HEK293T (cell line): Measurements from ENCODE around the gene SEMA6A.

Source experiments
- CTCF ChIA-PET: fragments of 350-600 bp; formaldehyde crosslinking; extraction: SDS; loops from one replicate; lab custom pipeline; 2021; ENCODE audit warnings: antibody characterized with exemption, inconsistent platforms; lab: Yijun Ruan, JAX
- POLR2A ChIA-PET: fragments of 350-600 bp; formaldehyde crosslinking; extraction: SDS; loops from one replicate; lab custom pipeline; 2020; ENCODE audit warnings: antibody characterized with exemption, inconsistent platforms; lab: Yijun Ruan, JAX
- DNase-seq: peaks from one replicate; pipeline ENCODE4 v3.0.0; 2012; ENCODE audit warnings: mixed read lengths; ENCODE audit errors: extremely low spot score
- ARNT ChIP-seq: fragments of 450-650 bp; IDR thresholded peaks from 2 replicates; pipeline ENCODE4 v1.6.1; 2017; ENCODE audit warnings: mild to moderate bottlenecking
- BHLHE40 ChIP-seq: fragments of 450-650 bp; IDR thresholded peaks from 2 replicates; pipeline ENCODE4 v1.6.1; 2016; ENCODE audit warnings: mild to moderate bottlenecking, moderate library complexity, borderline replicate concordance
- CTBP1 ChIP-seq: fragments of 450-650 bp; IDR thresholded peaks from 2 replicates; pipeline ENCODE4 v1.6.1; 2016; ENCODE audit warnings: borderline replicate concordance
- ELF4 ChIP-seq: fragments of 450-650 bp; IDR thresholded peaks from 2 replicates; pipeline ENCODE4 v1.6.1; 2017; ENCODE audit warnings: antibody characterized with exemption
- FOXA1 ChIP-seq: fragments of 450-650 bp; IDR thresholded peaks from 2 replicates; pipeline ENCODE4 v1.6.1; 2016; ENCODE audit warnings: mild to moderate bottlenecking
- FOXK2 ChIP-seq: fragments of 450-650 bp; IDR thresholded peaks from 2 replicates; pipeline ENCODE4 v1.6.1; 2016; ENCODE audit warnings: mild to moderate bottlenecking
- FOXM1 ChIP-seq: fragments of 450-650 bp; IDR thresholded peaks from 2 replicates; pipeline ENCODE4 v1.6.1; 2017; ENCODE audit warnings: mild to moderate bottlenecking, borderline replicate concordance
- HDGF ChIP-seq: fragments of 450-650 bp; IDR thresholded peaks from 2 replicates; pipeline ENCODE4 v1.6.1; 2017; ENCODE audit warnings: antibody characterized with exemption, borderline replicate concordance
- L3MBTL2 ChIP-seq: fragments of 450-650 bp; conservative IDR thresholded peaks from 2 replicates; pipeline ENCODE4 v1.6.1; 2016; ENCODE audit warnings: mild to moderate bottlenecking
- LEF1 ChIP-seq: fragments of 450-650 bp; IDR thresholded peaks from 2 replicates; pipeline ENCODE4 v1.6.1; 2017; ENCODE audit warnings: mild to moderate bottlenecking, borderline replicate concordance
- NFRKB ChIP-seq: fragments of 450-650 bp; IDR thresholded peaks from 2 replicates; pipeline ENCODE4 v1.6.1; 2016; ENCODE audit warnings: mild to moderate bottlenecking, moderate library complexity
- SP1 ChIP-seq: fragments of 450-650 bp; IDR thresholded peaks from 2 replicates; pipeline ENCODE4 v1.6.1; 2017
- SUZ12 ChIP-seq: fragments of 450-650 bp; IDR thresholded peaks from 2 replicates; pipeline ENCODE4 v1.6.1; 2016; ENCODE audit warnings: mild to moderate bottlenecking
- TARDBP ChIP-seq: fragments of 450-650 bp; IDR thresholded peaks from 2 replicates; pipeline ENCODE4 v1.6.1; 2016
- ZNF384 ChIP-seq: fragments of 450-650 bp; IDR thresholded peaks from 2 replicates; pipeline ENCODE4 v1.6.1; 2016
- TF ChIP-seq, protein P1 (sequence below): fragments of 450-650 bp; IDR thresholded peaks from 2 replicates; pipeline ENCODE4 v1.6.1; 2016

Gene SEMA6A

DNA sequence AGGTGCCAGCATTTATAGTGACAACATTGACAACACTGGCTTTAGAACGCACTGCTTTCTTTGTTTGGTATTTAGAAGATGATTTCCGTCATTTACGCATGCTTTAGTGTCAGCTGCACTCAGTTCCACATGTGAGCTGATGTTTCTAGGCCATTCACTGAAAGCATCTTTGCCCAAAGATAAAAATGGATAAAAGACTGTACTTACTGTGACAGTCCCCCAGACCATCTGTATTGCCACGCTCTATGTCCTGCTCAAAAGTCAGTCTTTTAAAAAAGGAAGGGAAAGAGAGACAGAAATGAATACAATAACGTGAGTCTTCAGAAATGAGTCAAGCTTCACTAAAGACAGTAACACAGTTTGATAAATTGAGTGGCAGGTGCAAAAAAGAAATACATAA, 99.3 kb downstream of the SEMA6A start:
- ChIA-PET POLR2A (no interaction called here), CTCF (no interaction called here)
- no peak for TF ChIP-seq ARNT
- TF ChIP-seq TARDBP = no peak
- TF ChIP-seq, protein P1, sequence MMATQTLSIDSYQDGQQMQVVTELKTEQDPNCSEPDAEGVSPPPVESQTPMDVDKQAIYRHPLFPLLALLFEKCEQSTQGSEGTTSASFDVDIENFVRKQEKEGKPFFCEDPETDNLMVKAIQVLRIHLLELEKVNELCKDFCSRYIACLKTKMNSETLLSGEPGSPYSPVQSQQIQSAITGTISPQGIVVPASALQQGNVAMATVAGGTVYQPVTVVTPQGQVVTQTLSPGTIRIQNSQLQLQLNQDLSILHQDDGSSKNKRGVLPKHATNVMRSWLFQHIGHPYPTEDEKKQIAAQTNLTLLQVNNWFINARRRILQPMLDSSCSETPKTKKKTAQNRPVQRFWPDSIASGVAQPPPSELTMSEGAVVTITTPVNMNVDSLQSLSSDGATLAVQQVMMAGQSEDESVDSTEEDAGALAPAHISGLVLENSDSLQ = no peak
- no peak for TF ChIP-seq FOXM1
- no peak for TF ChIP-seq HDGF
- TF ChIP-seq SUZ12 = no peak
- TF ChIP-seq NFRKB = no peak
- no peak for TF ChIP-seq FOXA1
- TF ChIP-seq FOXK2 = no peak
- no peak for TF ChIP-seq LEF1
- TF ChIP-seq CTBP1 = no peak
- TF ChIP-seq L3MBTL2 = no peak
- no peak for TF ChIP-seq ZNF384
- no peak for TF ChIP-seq ELF4
- TF ChIP-seq BHLHE40 = no peak
- no peak for DNase-seq

DNA sequence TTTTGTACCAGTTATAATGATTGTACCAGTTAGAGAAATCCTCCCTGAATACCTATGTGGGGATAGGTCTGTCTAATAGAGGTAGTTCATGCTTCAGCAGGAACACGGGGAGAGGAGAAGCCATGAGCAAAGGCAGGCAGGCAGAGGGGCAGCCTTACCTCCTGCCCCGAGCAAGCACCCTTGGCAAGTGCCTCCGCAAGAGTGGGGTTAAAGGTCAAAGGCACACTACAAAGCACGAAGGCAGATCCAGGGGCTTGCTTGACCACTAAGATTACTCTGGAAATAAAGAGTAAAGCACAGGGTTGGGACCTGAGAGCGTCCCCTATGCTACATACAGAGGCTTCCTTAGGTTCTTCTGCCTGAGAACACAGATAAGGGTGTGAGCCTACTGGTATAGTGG, 100.9 kb downstream of the SEMA6A start:
- POLR2A ChIA-PET = no interaction called here
- no peak for DNase-seq
- CTCF ChIA-PET = no interaction called here
- TF ChIP-seq LEF1 = no peak
- TF ChIP-seq ARNT = no peak
- TF ChIP-seq HDGF = no peak
- TF ChIP-seq SUZ12 = no peak
- TF ChIP-seq L3MBTL2 = no peak
- TF ChIP-seq TARDBP = no peak
- TF ChIP-seq FOXM1 = no peak
- no peak for TF ChIP-seq BHLHE40
- TF ChIP-seq NFRKB = no peak
- TF ChIP-seq FOXK2 = no peak
- TF ChIP-seq, protein P1 = no peak

DNA sequence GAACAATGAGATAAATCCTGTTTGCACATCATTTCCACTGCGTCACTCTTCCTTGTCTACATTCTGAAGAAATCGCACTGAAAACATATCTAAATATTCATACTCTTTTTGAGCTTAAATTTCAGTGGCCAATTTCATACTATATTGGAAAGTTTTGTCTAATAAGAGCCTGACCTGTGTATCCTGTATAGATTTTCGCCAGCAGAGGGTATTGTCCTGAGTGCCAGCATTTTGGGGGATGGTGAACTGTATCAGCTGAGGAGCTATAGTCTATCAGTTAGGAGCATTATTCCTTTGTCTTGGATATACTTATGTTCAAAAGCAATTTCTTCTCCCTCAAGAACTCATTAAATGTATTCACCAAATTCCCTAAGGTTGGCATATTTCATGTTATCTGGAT, 102.3 kb downstream of the SEMA6A start:
- TF ChIP-seq ZNF384 = no peak
- TF ChIP-seq HDGF = no peak
- TF ChIP-seq SUZ12 = no peak
- TF ChIP-seq, protein P1 = no peak
- TF ChIP-seq ARNT = no peak
- no peak for TF ChIP-seq LEF1
- TF ChIP-seq CTBP1 = no peak
- TF ChIP-seq FOXK2 = no peak
- no peak for TF ChIP-seq TARDBP
- no peak for TF ChIP-seq NFRKB
- TF ChIP-seq SP1 = no peak
- TF ChIP-seq ELF4 = no peak
- no peak for TF ChIP-seq BHLHE40
- no peak for TF ChIP-seq FOXM1
- TF ChIP-seq FOXA1 = no peak
- no peak for TF ChIP-seq L3MBTL2
- CTCF ChIA-PET = no interaction called here
- DNase-seq = no peak
- POLR2A ChIA-PET = no interaction called here

DNA sequence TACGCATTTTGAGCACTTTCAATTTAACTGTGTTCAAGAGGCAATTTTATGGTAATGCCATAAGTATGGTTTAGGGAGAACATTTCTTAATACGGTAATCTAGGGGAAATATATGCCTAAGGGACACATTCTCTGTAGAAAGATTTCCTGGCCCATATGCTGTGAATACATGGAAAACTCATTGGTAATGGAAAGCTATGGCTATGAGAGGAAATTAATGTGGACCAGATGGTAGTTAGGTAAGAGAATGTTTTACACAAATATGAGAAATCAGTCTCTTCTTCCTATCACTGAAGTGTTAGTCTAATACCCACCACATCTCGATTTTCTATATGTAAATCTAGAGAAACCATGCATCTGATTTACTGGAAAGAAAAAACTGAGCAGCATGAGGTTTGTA, 105.0 kb downstream of the SEMA6A start:
- TF ChIP-seq TARDBP (no peak), FOXA1 (no peak), FOXK2 (no peak), SUZ12 (no peak), LEF1 (no peak), ZNF384 (no peak), SP1 (no peak), ELF4 (no peak), FOXM1 (no peak), CTBP1 (no peak), BHLHE40 (no peak), L3MBTL2 (no peak)
- TF ChIP-seq, protein P1 = no peak
- DNase-seq = no peak
- POLR2A ChIA-PET = no interaction called here
- CTCF ChIA-PET = interaction anchor here (0.6 kb wide), 1 partner anchor 10 kb away, joined by 3 read pairs; no protein-coding TSS in a partner anchor

DNA sequence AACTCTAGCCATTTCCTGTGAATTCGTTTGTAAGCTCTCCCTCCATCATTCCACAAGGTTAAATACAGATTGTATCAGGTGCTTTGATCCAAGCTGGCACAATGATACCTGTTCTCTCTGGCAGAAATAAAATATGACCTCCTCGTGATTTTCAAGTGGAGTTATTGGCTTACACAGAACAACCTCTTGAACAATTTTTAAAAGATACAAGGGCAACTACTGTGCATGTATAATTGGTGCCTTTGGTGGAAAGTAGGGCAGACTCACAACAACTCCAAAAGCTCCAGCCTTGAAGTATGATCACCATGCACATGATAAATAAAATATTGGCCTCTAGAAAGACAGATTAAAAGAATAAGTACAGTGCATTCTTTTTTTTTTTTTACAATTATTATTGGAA, 106.0 kb downstream of the SEMA6A start:
- CTCF ChIA-PET = no interaction called here
- DNase-seq = no peak
- TF ChIP-seq SP1 (no peak), ARNT (no peak), NFRKB (no peak), FOXA1 (no peak), SUZ12 (no peak), LEF1 (no peak), ZNF384 (no peak), CTBP1 (no peak), L3MBTL2 (no peak), FOXM1 (no peak), BHLHE40 (no peak), ELF4 (no peak), HDGF (no peak), TARDBP (no peak), FOXK2 (no peak)
- TF ChIP-seq, protein P1 = no peak
- POLR2A ChIA-PET = no interaction called here
